Karpas-422 (cell line): ENCODE results near the gene PCSK5. TPM values are rescaled to one million over a fixed set of nuclear protein-coding genes. Genes with fewer than 3 reads are reported as not detected.

ENCODE experiments used
- DNase-seq: peaks from one replicate; pipeline ENCODE4 v3.0.0-alpha.2; 2015
- H2AFZ ChIP-seq: fragments of 200-600 bp; sonication (generic); 2 replicates; pipeline ENCODE4 v1.6.1; 2014; ENCODE audit warnings: antibody characterized with exemption, low read length, mixed read lengths
- H3K27ac ChIP-seq: fragments of 200-600 bp; sonication (generic); 2 replicates; pipeline ENCODE4 v1.5.1; 2014; ENCODE audit warnings: mild to moderate bottlenecking, low read length, moderate library complexity
- H3K27me3 ChIP-seq: fragments of 200-600 bp; sonication (generic); 2 replicates; pipeline ENCODE4 v1.6.1; 2014; ENCODE audit warnings: low read length, mixed read lengths
- H3K36me3 ChIP-seq: fragments of 200-600 bp; sonication (generic); 2 replicates; pipeline ENCODE4 v1.6.1; 2014; ENCODE audit warnings: low read length, mixed read lengths; ENCODE audit not compliant: insufficient read depth
- H3K4me1 ChIP-seq: fragments of 200-600 bp; sonication (generic); 2 replicates; pipeline ENCODE4 v1.6.1; 2014; ENCODE audit warnings: mild to moderate bottlenecking, low read length, mixed read lengths
- H3K4me2 ChIP-seq: fragments of 200-600 bp; sonication (generic); 2 replicates; pipeline ENCODE4 v1.6.1; 2014; ENCODE audit warnings: low read length, low read depth, mild to moderate bottlenecking; ENCODE audit not compliant: poor library complexity, severe bottlenecking
- H3K4me3 ChIP-seq: fragments of 200-600 bp; sonication (generic); 2 replicates; pipeline ENCODE4 v1.5.1; 2014; ENCODE audit warnings: mild to moderate bottlenecking, antibody characterized with exemption, low read length, mixed read lengths
- H3K79me2 ChIP-seq: fragments of 200-600 bp; sonication (generic); 2 replicates; pipeline ENCODE4 v1.6.1; 2014; ENCODE audit warnings: mild to moderate bottlenecking, low read length, mixed read lengths
- H3K9ac ChIP-seq: fragments of 200-600 bp; sonication (generic); 2 replicates; pipeline ENCODE4 v1.6.0; 2014; ENCODE audit warnings: low read length
- H3K9me2 ChIP-seq: fragments of 200-600 bp; sonication (generic), shearing (Covaris generic); replicated peaks from 2 replicates; pipeline ENCODE4 v1.6.0; 2014; ENCODE audit warnings: mild to moderate bottlenecking, low read length, moderate library complexity; ENCODE audit not compliant: insufficient read depth
- H3K9me3 ChIP-seq: fragments of 300-700, 200-600 bp; sonication (generic); 2 replicates; pipeline ENCODE4 v1.6.1; 2014; ENCODE audit warnings: low read length, mixed read lengths
- H4K20me1 ChIP-seq: fragments of 200-600 bp; sonication (generic); 2 replicates; pipeline ENCODE4 v1.6.1; 2014; ENCODE audit warnings: mild to moderate bottlenecking, antibody characterized with exemption, low read length, low read depth; ENCODE audit not compliant: insufficient read depth
- total RNA-seq: library from RNA; depleted of rRNA; stranded (reverse); fragments of >200 nt; shearing (Covaris generic); gene quantifications from 2 replicates; pipeline ENCODE4 v1.2.3, GENCODE V29; 2014; ENCODE audit warnings: low replicate concordance

PCSK5 gene
- total RNA-seq, 1 experiment from 2014 or later, result not detected

DNA sequence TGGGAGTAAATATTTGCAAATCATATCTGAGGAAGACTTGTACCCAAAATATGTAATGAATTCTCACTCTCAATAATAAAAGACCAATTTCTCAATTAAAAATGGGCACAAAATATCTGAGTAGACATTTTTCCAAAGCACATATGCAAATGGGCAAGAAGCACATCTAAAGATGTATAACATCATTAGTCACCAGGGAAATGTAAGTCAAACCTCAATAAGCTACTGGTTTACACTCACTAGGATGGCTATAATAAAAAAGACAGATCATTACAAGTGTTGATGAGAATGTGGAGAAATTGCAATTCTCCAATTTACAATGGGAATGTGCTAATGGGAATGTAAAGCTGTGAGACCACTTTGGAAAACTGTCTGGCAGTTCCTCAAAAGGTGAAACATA lies 13.9 kb downstream of the PCSK5 start:
- no peaks in the 10 kb centered on the region for H4K20me1 ChIP-seq
- no peaks in the 10 kb centered on the region for H3K27me3 ChIP-seq
- no peak overlapping the region for H3K27ac ChIP-seq
- H3K9me3 ChIP-seq, result no peaks in the 10 kb centered on the region
- H3K9ac ChIP-seq, result no peak overlapping the region
- H3K9me2 ChIP-seq, result no peaks in the 10 kb centered on the region; the same call in 1 of the 2 replicates
- no peak overlapping the region for H3K4me2 ChIP-seq
- no peak overlapping the region for H2AFZ ChIP-seq
- DNase-seq, result no peak
- no peak overlapping the region for H3K4me3 ChIP-seq
- no peaks in the 10 kb centered on the region for H3K79me2 ChIP-seq
- H3K36me3 ChIP-seq, result no peaks in the 10 kb centered on the region
- H3K4me1 ChIP-seq, result no peaks in the 10 kb centered on the region

DNA sequence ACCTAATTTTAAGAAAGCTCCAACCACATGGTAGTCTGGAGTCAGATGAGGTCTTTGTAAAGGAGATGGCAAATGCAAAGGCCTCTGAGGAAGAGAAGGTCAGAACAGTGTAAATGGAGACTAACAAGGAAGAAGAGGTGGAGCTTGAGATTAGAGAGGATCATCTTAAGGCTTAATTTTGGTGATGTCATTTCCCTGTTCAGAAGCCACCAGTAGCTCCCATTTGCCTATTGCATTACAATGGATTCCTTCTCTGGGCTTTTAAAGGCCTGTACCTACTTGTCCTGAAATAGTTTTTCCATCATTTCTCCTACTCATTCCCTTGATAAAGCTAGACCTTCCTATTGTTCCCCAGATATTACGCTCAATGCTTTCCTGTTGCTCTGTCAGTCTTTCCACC lies 16.1 kb downstream of the PCSK5 start:
- H2AFZ ChIP-seq, result no peak overlapping the region
- no peak for DNase-seq
- no peak overlapping the region for H3K4me2 ChIP-seq
- no peaks in the 10 kb centered on the region for H3K9me3 ChIP-seq
- no peaks in the 10 kb centered on the region; the same call in 1 of the 2 replicates for H3K9me2 ChIP-seq
- no peak overlapping the region for H3K27ac ChIP-seq
- no peaks in the 10 kb centered on the region for H4K20me1 ChIP-seq
- no peaks in the 10 kb centered on the region for H3K36me3 ChIP-seq
- no peaks in the 10 kb centered on the region for H3K4me1 ChIP-seq
- no peak overlapping the region for H3K9ac ChIP-seq
- H3K27me3 ChIP-seq, result no peaks in the 10 kb centered on the region
- H3K79me2 ChIP-seq, result no peaks in the 10 kb centered on the region
- H3K4me3 ChIP-seq, result no peak overlapping the region

DNA sequence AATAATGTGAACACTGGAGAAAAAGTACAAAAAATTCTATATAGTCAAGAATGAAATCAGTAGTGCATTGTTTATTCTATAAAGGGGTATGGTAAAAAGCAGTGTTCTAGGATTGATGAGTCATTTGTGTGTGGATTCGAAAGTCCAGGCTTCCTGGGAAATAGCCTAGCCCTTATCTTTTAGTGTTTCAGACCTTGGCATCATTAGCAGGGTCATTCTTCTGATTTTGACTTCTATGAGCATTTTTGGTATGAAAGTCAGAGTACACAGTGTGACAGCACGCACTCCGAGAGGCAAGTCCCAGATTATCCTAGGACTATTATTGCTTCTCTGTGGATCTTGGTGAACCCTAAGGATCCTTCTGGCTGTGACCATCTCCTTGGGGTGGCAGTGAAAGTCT lies 16.9 kb downstream of the PCSK5 start:
- Histone ChIP-seq H3K79me2 (no peaks in the 10 kb centered on the region), H3K9ac (no peak overlapping the region), H2AFZ (no peak overlapping the region), H4K20me1 (no peaks in the 10 kb centered on the region), H3K4me1 (no peaks in the 10 kb centered on the region), H3K9me2 (no peaks in the 10 kb centered on the region; the same call in 1 of the 2 replicates), H3K9me3 (no peaks in the 10 kb centered on the region), H3K36me3 (no peaks in the 10 kb centered on the region), H3K4me3 (no peak overlapping the region), H3K4me2 (no peak overlapping the region), H3K27ac (no peak overlapping the region), H3K27me3 (no peaks in the 10 kb centered on the region)
- DNase-seq, result no peak

DNA sequence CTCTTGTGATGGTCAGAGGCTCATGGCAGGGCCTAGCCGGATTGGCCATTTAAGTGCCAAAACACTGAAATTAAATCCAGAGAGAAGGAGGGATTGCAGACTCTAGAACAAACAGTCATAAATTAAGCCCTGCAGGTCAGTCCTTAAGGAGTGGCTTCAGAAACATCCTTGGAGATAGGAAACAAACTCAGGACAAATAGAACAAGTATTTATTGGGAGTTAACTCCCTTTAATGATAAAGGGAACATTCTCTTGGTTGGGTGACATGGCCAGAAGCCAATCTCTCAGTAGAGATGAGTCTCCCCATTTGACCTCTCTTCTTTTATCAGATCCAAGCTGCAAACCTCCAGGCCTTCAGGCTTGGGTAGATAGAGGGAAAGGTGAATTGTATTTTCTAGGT lies 17.4 kb downstream of the PCSK5 start:
- Histone ChIP-seq H3K4me3 (no peak overlapping the region), H3K27ac (no peak overlapping the region), H3K36me3 (no peaks in the 10 kb centered on the region), H3K79me2 (no peaks in the 10 kb centered on the region), H3K4me2 (no peak overlapping the region), H2AFZ (no peak overlapping the region), H3K27me3 (no peaks in the 10 kb centered on the region), H3K4me1 (no peaks in the 10 kb centered on the region), H3K9ac (no peak overlapping the region), H3K9me2 (no peaks in the 10 kb centered on the region; the same call in 1 of the 2 replicates), H3K9me3 (no peaks in the 10 kb centered on the region), H4K20me1 (no peaks in the 10 kb centered on the region)
- DNase-seq, result no peak

DNA sequence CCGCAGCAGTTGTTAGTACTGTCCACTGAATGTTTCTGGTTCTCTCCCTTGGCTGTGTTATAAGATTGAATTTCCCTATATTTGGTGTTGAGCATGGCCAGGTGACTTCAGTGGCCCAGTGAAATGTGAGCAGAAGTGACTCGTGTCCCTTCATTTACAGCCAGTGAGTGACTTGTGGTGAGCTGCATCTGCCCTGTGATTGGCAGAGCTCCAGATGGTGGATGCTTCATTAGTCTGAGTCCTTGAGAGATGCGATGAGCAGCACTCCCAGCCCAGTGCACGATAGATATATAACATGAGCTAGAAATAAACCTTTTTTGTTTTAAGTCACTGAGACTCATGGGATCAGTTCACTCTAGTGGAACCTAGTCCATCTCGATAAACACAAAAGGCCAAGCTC lies 19.3 kb downstream of the PCSK5 start:
- Histone ChIP-seq H3K36me3 (no peaks in the 10 kb centered on the region), H4K20me1 (no peaks in the 10 kb centered on the region), H3K9me2 (no peaks in the 10 kb centered on the region; the same call in 1 of the 2 replicates), H3K79me2 (no peaks in the 10 kb centered on the region), H3K4me3 (no peak overlapping the region), H3K9me3 (no peaks in the 10 kb centered on the region), H2AFZ (no peak overlapping the region), H3K27ac (no peak overlapping the region), H3K4me2 (no peak overlapping the region), H3K27me3 (no peaks in the 10 kb centered on the region), H3K4me1 (no peaks in the 10 kb centered on the region), H3K9ac (no peak overlapping the region)
- no peak for DNase-seq

DNA sequence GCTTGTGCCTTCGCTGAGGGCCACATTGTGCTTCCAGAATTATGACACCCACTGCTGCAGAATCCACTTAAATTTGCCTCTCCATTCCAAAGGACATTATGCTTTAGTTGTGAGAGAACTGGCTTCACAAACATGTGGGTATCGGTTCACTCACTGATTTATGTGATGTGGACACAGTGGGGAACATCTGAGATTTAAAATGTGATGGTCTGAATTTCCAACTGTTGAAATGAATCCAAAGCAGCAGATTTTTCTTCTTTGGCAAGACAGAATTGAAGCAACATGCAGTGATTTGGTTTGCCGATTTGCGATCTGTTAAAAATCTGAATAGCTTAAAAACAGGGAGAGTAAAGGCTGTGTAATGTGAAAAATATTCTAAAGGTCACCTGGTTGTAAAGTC lies 20.3 kb downstream of the PCSK5 start:
- no peak overlapping the region for H3K27ac ChIP-seq
- H3K36me3 ChIP-seq, result no peaks in the 10 kb centered on the region
- no peaks in the 10 kb centered on the region for H3K79me2 ChIP-seq
- H3K4me1 ChIP-seq, result no peaks in the 10 kb centered on the region
- H3K9ac ChIP-seq, result no peak overlapping the region
- H3K4me2 ChIP-seq, result no peak overlapping the region
- H3K9me2 ChIP-seq, result no peaks in the 10 kb centered on the region; the same call in 1 of the 2 replicates
- no peak overlapping the region for H2AFZ ChIP-seq
- no peaks in the 10 kb centered on the region for H3K9me3 ChIP-seq
- no peaks in the 10 kb centered on the region for H4K20me1 ChIP-seq
- DNase-seq, result no peak
- no peak overlapping the region for H3K4me3 ChIP-seq
- no peaks in the 10 kb centered on the region for H3K27me3 ChIP-seq

DNA sequence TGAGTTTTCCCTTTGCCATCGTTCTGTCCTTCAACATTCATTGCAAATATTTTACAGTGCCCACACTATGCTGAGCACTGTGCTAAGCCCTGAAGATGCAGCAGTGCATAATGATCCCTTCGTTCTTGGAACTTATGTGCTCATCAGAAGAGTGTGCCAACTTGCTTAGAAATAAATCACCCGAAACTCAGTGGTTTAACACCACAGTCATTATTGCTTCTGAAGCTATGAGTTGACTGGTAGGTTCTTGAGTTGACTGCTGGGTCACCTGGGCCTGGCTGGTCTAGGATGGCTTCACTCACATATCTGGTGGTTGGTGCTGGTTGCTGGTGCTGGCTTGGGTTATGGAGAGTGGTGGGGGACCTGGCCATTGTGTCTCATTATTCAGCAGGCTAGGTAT lies 20.9 kb downstream of the PCSK5 start:
- Histone ChIP-seq H3K4me3 (no peak overlapping the region), H3K9me3 (no peaks in the 10 kb centered on the region), H3K27me3 (no peaks in the 10 kb centered on the region), H3K27ac (no peak overlapping the region), H3K4me1 (no peaks in the 10 kb centered on the region), H4K20me1 (no peaks in the 10 kb centered on the region), H3K79me2 (no peaks in the 10 kb centered on the region), H3K9ac (no peak overlapping the region), H3K4me2 (no peak overlapping the region), H3K9me2 (no peaks in the 10 kb centered on the region; the same call in 1 of the 2 replicates), H3K36me3 (no peaks in the 10 kb centered on the region), H2AFZ (no peak overlapping the region)
- no peak for DNase-seq

DNA sequence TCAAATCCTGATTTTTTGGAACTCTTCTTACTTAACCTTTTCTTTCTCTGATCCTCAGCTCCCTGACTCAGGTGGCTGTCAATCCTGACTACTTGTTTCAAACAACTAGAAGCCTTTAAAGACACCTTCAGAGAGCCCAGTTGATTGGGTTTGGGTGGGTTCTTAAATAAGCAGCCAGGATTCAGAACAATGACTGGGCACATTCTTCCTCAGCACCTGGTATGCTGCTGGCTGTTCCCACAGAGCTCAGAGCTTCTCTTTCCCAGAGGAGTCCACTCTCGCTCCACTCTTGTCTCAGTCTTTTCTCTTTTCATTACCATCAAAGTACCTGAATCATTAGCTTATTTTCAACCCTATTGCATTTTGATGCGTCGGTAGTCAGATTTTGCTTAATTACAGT lies 22.5 kb downstream of the PCSK5 start:
- Histone ChIP-seq H3K79me2 (no peaks in the 10 kb centered on the region), H4K20me1 (no peaks in the 10 kb centered on the region), H3K27me3 (no peaks in the 10 kb centered on the region), H3K4me3 (no peak overlapping the region), H3K4me2 (no peak overlapping the region), H3K9me3 (no peaks in the 10 kb centered on the region), H3K27ac (no peak overlapping the region), H2AFZ (no peak overlapping the region), H3K9me2 (no peaks in the 10 kb centered on the region; the same call in 1 of the 2 replicates), H3K36me3 (no peaks in the 10 kb centered on the region), H3K4me1 (no peaks in the 10 kb centered on the region), H3K9ac (no peak overlapping the region)
- no peak for DNase-seq

DNA sequence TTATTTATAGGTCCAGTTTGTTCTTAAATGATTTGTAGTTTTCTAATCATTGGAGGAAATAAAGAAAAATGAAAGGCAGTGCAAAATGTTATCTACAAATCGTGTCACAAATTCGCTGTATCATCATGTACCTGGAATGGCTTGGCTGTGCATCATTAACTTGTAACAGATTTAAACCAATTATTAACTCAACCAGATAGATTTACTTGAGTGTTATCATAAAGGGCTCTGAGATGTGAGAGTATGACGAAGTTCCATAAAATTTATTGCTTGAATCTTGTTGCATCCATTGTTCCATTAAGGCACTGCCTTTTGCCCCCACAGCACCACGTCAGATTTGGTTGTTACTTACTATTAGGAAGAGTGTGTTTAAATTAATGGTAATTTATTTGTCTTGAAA lies 23.5 kb downstream of the PCSK5 start:
- H3K9ac ChIP-seq, result no peak overlapping the region
- H3K27me3 ChIP-seq, result no peaks in the 10 kb centered on the region
- no peak for DNase-seq
- no peak overlapping the region for H2AFZ ChIP-seq
- no peaks in the 10 kb centered on the region for H3K4me1 ChIP-seq
- H3K27ac ChIP-seq, result no peak overlapping the region
- H3K79me2 ChIP-seq, result no peaks in the 10 kb centered on the region
- no peak overlapping the region for H3K4me2 ChIP-seq
- H3K9me2 ChIP-seq, result no peaks in the 10 kb centered on the region
- no peaks in the 10 kb centered on the region for H3K9me3 ChIP-seq
- H4K20me1 ChIP-seq, result no peaks in the 10 kb centered on the region
- no peak overlapping the region for H3K4me3 ChIP-seq
- H3K36me3 ChIP-seq, result no peaks in the 10 kb centered on the region
